ENCODE results near the gene IGIP. TPM values are rescaled to one million over a fixed set of nuclear protein-coding genes. Genes with fewer than 3 reads are reported as not detected.

The IGIP gene
- total and polyA plus RNA-seq, 2 donors (not counting 3 experiments of a cell fraction or from before 2014, with no cell fraction given), result 0.86 to 3.3 TPM

- H3K79me2 ChIP-seq (ENCODE audit: control insufficient read depth, insufficient read depth, low read length), result peaks cover 12% of the 10 kb centered on the region
- H3K27ac ChIP-seq (ENCODE audit: insufficient read depth, low read depth, low read length), result no peak overlapping the region
- no TSS peak for BruUV-seq (replicated peaks)
- no peak for FAIRE-seq
- ChIA-PET POLR2A (no interaction called here), CTCF (interaction anchor here (0.7 to 7.6 kb wide), 4 partner anchors 21 to 46 kb away, joined by 3 to 92 read pairs (median 4); no protein-coding TSS in a partner anchor)
- no peak overlapping the region for H3K4me2 ChIP-seq (ENCODE audit: insufficient read depth, low read length)
- no peaks in the 10 kb centered on the region for H3K9me3 ChIP-seq (replicated peaks; ENCODE audit: control insufficient read depth, insufficient read depth, low read length)
- H4K20me1 ChIP-seq (replicated peaks; ENCODE audit: control insufficient read depth, extremely low read depth, insufficient read depth, low read length), result peaks cover 9% of the 10 kb centered on the region
- H2AFZ ChIP-seq (ENCODE audit: low read depth, low read length), result no peak overlapping the region
- peaks cover 14% of the 10 kb centered on the region for H3K4me1 ChIP-seq (ENCODE audit: control insufficient read depth, extremely low read depth, insufficient read depth, low read length)
- no peaks in the 10 kb centered on the region for H3K27me3 ChIP-seq (ENCODE audit: control insufficient read depth in 2 of 2, insufficient read depth in 2 of 2, low read length in 2 of 2)
- dilution Hi-C loops (cut with MboI; ENCODE audit: extremely low pct_ligation_motif_present, low sequenced_read_pairs), result no loop called here
- no peaks in the 10 kb centered on the region for H3K36me3 ChIP-seq (ENCODE audit: control insufficient read depth in 2 of 2, extremely low read depth in 1 of 2, insufficient read depth in 2 of 2, low read length in 2 of 2)
- DNase-seq (ENCODE audit: low read depth, low spot score), result no peak
- no peak overlapping the region for H3K4me3 ChIP-seq (replicated peaks in 1 of 3; ENCODE audit: insufficient read depth in 1 of 3, low read depth in 1 of 3, low read length in 3 of 3)
- no peak overlapping the region for H3K9ac ChIP-seq (replicated peaks; ENCODE audit: extremely low read depth, insufficient read depth, low read length)
- no peaks in the 10 kb centered on the region for H3K9me1 ChIP-seq (replicated peaks; ENCODE audit: control insufficient read depth, extremely low read depth, insufficient read depth, low read length)
- TF ChIP-seq GATA2 (IDR thresholded peaks at IDR 0.05; ENCODE audit: insufficient read depth, insufficient read length, low read depth, low read length) (no peak), POLR2AphosphoS5 (IDR thresholded peaks at IDR 0.05; ENCODE audit: insufficient read depth, low read depth, low read length) (no peak), JUN (IDR thresholded peaks at IDR 0.05; ENCODE audit: borderline replicate concordance, insufficient read depth, insufficient read length, low read depth) (no peak), EZH2 (IDR thresholded peaks at IDR 0.05; ENCODE audit: borderline replicate concordance, low read depth, low read length, severe bottlenecking) (no peak), FOS (IDR thresholded peaks at IDR 0.05; ENCODE audit: borderline replicate concordance, insufficient read depth, low read length) (no peak), MYC (IDR thresholded peaks at IDR 0.05; ENCODE audit: low read depth, low read length) (no peak), POLR2A (IDR thresholded peaks at IDR 0.05; ENCODE audit: low read depth, low read length) (no peak)
- TF ChIP-seq, protein P1, sequence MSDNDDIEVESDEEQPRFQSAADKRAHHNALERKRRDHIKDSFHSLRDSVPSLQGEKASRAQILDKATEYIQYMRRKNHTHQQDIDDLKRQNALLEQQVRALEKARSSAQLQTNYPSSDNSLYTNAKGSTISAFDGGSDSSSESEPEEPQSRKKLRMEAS (IDR thresholded peaks at IDR 0.05; ENCODE audit: insufficient read depth, insufficient read length), result no peak
- TF ChIP-seq, protein P2, sequence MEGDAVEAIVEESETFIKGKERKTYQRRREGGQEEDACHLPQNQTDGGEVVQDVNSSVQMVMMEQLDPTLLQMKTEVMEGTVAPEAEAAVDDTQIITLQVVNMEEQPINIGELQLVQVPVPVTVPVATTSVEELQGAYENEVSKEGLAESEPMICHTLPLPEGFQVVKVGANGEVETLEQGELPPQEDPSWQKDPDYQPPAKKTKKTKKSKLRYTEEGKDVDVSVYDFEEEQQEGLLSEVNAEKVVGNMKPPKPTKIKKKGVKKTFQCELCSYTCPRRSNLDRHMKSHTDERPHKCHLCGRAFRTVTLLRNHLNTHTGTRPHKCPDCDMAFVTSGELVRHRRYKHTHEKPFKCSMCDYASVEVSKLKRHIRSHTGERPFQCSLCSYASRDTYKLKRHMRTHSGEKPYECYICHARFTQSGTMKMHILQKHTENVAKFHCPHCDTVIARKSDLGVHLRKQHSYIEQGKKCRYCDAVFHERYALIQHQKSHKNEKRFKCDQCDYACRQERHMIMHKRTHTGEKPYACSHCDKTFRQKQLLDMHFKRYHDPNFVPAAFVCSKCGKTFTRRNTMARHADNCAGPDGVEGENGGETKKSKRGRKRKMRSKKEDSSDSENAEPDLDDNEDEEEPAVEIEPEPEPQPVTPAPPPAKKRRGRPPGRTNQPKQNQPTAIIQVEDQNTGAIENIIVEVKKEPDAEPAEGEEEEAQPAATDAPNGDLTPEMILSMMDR (IDR thresholded peaks at IDR 0.05; ENCODE audit: extremely low read depth in 1 of 2, insufficient read depth in 1 of 2, low read depth in 1 of 2, low read length in 2 of 2), result no peak
- intact Hi-C loops (cut with micrococcal nuclease), result no loop called here
Observed at GRCh38 chr5:140118302-140118936, 7.3 kb upstream of the IGIP start.

Data from endothelial cell of umbilical vein (primary cell).